A172 (cell line): ENCODE data around the gene SMU1. TPM values are rescaled to one million over a fixed set of nuclear protein-coding genes. Genes with fewer than 3 reads are reported as not detected.
"Not testable (repeated sequence)": the region's sequence is repeated elsewhere in the genome, so short reads cannot be mapped to it uniquely, and the experiment has no call there.

ENCODE experiments used
- DNase-seq: peaks from one replicate; pipeline ENCODE4 v3.0.0-alpha.2; 2015; ENCODE audit warnings: low spot score
- total RNA-seq: library from RNA; depleted of rRNA; stranded (reverse); fragments of >200 nt; shearing (Covaris generic); gene quantifications from 2 replicates; pipeline ENCODE4 v1.2.3, GENCODE V29; 2014

SMU1 gene
- total RNA-seq, 1 experiment from 2014 or later, result 22.9 TPM

GRCh38 chr9:33105504-33105903 is 29.0 kb upstream of the SMU1 start:
- no peak for DNase-seq

GRCh38 chr9:33104401-33104800 is 27.9 kb upstream of the SMU1 start:
- no peak for DNase-seq

- peak; percentile 38 for DNase-seq
Measured at GRCh38 chr9:33103501-33104281, 27.2 kb upstream of the SMU1 start.

- no peak for DNase-seq
Measured at GRCh38 chr9:33102551-33103210, 26.2 kb upstream of the SMU1 start.

GRCh38 chr9:33101104-33101951 is 24.9 kb upstream of the SMU1 start:
- DNase-seq, result peak; percentile 57

- DNase-seq, result no peak
Measured at GRCh38 chr9:33099754-33100153, 23.3 kb upstream of the SMU1 start.

- DNase-seq, result no peak
Measured at GRCh38 chr9:33097192-33097591, 20.7 kb upstream of the SMU1 start.

- no peak for DNase-seq
Measured at GRCh38 chr9:33092634-33093033, 16.2 kb upstream of the SMU1 start.

GRCh38 chr9:33085672-33086071 is 9.2 kb upstream of the SMU1 start:
- not testable (repeated sequence) for DNase-seq

GRCh38 chr9:33082538-33083326 is 6.3 kb upstream of the SMU1 start:
- DNase-seq, result no peak

- no peak for DNase-seq
Measured at GRCh38 chr9:33082128-33082527, 5.7 kb upstream of the SMU1 start.

- DNase-seq, result peak; percentile 79
Measured at GRCh38 chr9:33081128-33081851, 4.8 kb upstream of the SMU1 start.

GRCh38 chr9:33080534-33080933 is 4.1 kb upstream of the SMU1 start:
- DNase-seq, result no peak

- no peak for DNase-seq
Measured at GRCh38 chr9:33068991-33069390, 7.5 kb downstream of the SMU1 start.

- DNase-seq, result no peak
Measured at GRCh38 chr9:33065157-33066076, 11.1 kb downstream of the SMU1 start.

- no peak for DNase-seq
Measured at GRCh38 chr9:33051144-33051543, 25.3 kb downstream of the SMU1 start.

GRCh38 chr9:33049680-33050361 is 26.7 kb downstream of the SMU1 start:
- DNase-seq, result no peak

GRCh38 chr9:33048054-33048465 is 28.4 kb downstream of the SMU1 start:
- no peak for DNase-seq

GRCh38 chr9:33046061-33046460 is 30.4 kb downstream of the SMU1 start:
- DNase-seq, result no peak
